PC-3 (cell line): ENCODE data around the gene HSF2. TPM values are rescaled to one million over a fixed set of nuclear protein-coding genes. Genes with fewer than 3 reads are reported as not detected.
A peak's percentile ranks its signal among the peaks of the same experiment; 100 is the strongest.

Experiments
- ATAC-seq: fragments of 200-7000 bp; cut with Tn5 transposase; 2 replicates; pipeline ENCODE4 v1.9.1; 2020; ENCODE audit warnings: mild to moderate bottlenecking, moderate library complexity
- BruUV-seq: library from RNA; stranded (reverse); fragments of 400-500 nt; replicated peaks from 2 replicates; lab custom pipeline; 2021; lab: Mats Ljungman, UMichigan
- CTCF ChIA-PET: fragments of 300-600 bp; sonication (Branson Sonifier 250); formaldehyde crosslinking; loops from one replicate; lab custom pipeline; 2022; ENCODE audit warnings: antibody characterized with exemption; lab: Charles Lee
- POLR2A ChIA-PET: fragments of 300-600 bp; sonication (Branson Sonifier 250); formaldehyde crosslinking; loops from one replicate; lab custom pipeline; 2022; ENCODE audit warnings: antibody characterized with exemption; ENCODE audit not compliant: unreplicated experiment; lab: Charles Lee
- DNase-seq: peaks from one replicate; pipeline ENCODE4 v3.0.0-alpha.2; 2015
- H2AFZ ChIP-seq: fragments of 300-600 bp; sonication (generic); 2 replicates; pipeline ENCODE4 v1.6.0; 2016; ENCODE audit warnings: antibody characterized with exemption, low read length
- H3F3A ChIP-seq: fragments of 300-600 bp; sonication (generic); one replicate; pipeline ENCODE4 v1.6.0; 2017; ENCODE audit warnings: antibody characterized with exemption, low read length, control low read depth, mild to moderate bottlenecking; ENCODE audit not compliant: unreplicated experiment
- H3K27ac ChIP-seq: fragments of 300-600 bp; sonication (generic); 2 replicates; pipeline ENCODE4 v1.5.1; 2016; ENCODE audit warnings: mild to moderate bottlenecking, low read length
- H3K27me3 ChIP-seq: fragments of 300-600 bp; sonication (generic); 2 replicates; pipeline ENCODE4 v1.6.1; 2016; ENCODE audit warnings: low read length, mixed read lengths
- H3K36me3 ChIP-seq: fragments of 300-600 bp; sonication (generic); 2 replicates; pipeline ENCODE4 v1.6.1; 2016; ENCODE audit warnings: low read depth, mixed run types, low read length, mixed read lengths
- H3K4me1 ChIP-seq: fragments of 300-600 bp; sonication (generic); 2 replicates; pipeline ENCODE4 v1.5.1; 2016; ENCODE audit warnings: low read length; ENCODE audit not compliant: insufficient read depth
- H3K4me2 ChIP-seq: fragments of 300-600 bp; sonication (generic); 2 replicates; pipeline ENCODE4 v1.6.0; 2016; ENCODE audit warnings: low read length
- H3K4me3 ChIP-seq: fragments of 300-600 bp; sonication (generic); 2 replicates; pipeline ENCODE4 v1.5.1; 2016; ENCODE audit warnings: mild to moderate bottlenecking, low read length, mixed read lengths
- H3K79me2 ChIP-seq: fragments of 300-600 bp; sonication (generic); 2 replicates; pipeline ENCODE4 v1.6.1; 2017; ENCODE audit warnings: low read length, mixed read lengths
- H3K9ac ChIP-seq: fragments of 300-600 bp; sonication (generic); 2 replicates; pipeline ENCODE4 v1.6.0; 2016; ENCODE audit warnings: mild to moderate bottlenecking, low read length
- H3K9me2 ChIP-seq: fragments of 300-600 bp; sonication (generic); replicated peaks from 2 replicates; pipeline ENCODE4 v1.6.1; 2016; ENCODE audit warnings: mixed run types, low read length, mixed read lengths
- H3K9me3 ChIP-seq: fragments of 300-600 bp; sonication (generic); 2 replicates; pipeline ENCODE4 v1.6.1; 2016; ENCODE audit warnings: low read length, mixed read lengths
- H4K20me1 ChIP-seq: fragments of 300-600 bp; sonication (generic); 2 replicates; pipeline ENCODE4 v1.6.1; 2016; ENCODE audit warnings: low read length, mixed read lengths
- CTCF ChIP-seq: fragments of 300-600 bp; sonication (generic); conservative IDR thresholded peaks from 2 replicates; pipeline ENCODE4 v1.5.1; 2017; ENCODE audit warnings: antibody characterized with exemption, low read depth, mild to moderate bottlenecking, low read length
- EZH2 ChIP-seq: fragments of 300-600 bp; sonication (generic); IDR thresholded peaks from one replicate; pipeline ENCODE4 v1.6.1; 2017; ENCODE audit warnings: antibody characterized with exemption, mild to moderate bottlenecking, low read length; ENCODE audit not compliant: unreplicated experiment
- EZH2phosphoT487 ChIP-seq: fragments of 300-600 bp; sonication (generic); IDR thresholded peaks from 2 replicates; pipeline ENCODE4 v1.6.1; 2018; ENCODE audit warnings: mild to moderate bottlenecking, antibody characterized with exemption, low read length, borderline replicate concordance
- intact Hi-C: fragments of 100-400 bp; cut with micrococcal nuclease; formaldehyde crosslinking; loops from 2 replicates; pipeline ENCODE4 v1.9.0; 2023
- total RNA-seq: library from RNA; depleted of rRNA; stranded (reverse); fragments of >200 nt; gene quantifications from 2 replicates; pipeline ENCODE4 v1.2.3, GENCODE V29; 2014

HSF2 gene
- total RNA-seq, 1 experiment from 2014 or later, result 7.3 TPM

GRCh38 chr6:122376246-122376645 lies 23.2 kb upstream of the HSF2 start:
- CTCF ChIA-PET, result no interaction called here
- Histone ChIP-seq H3K9me2 (no peaks in the 10 kb centered on the region), H3K36me3 (no peaks in the 10 kb centered on the region), H4K20me1 (no peaks in the 10 kb centered on the region), H2AFZ (no peak overlapping the region), H3K9ac (no peak overlapping the region), H3K4me1 (no peaks in the 10 kb centered on the region), H3K27me3 (peaks cover 12% of the 10 kb centered on the region; the same call in 1 of the 2 replicates), H3K27ac (no peak overlapping the region), H3K79me2 (no peaks in the 10 kb centered on the region), H3K4me2 (peak overlapping the region; percentile 33; the same call in 1 of the 2 replicates), H3K4me3 (no peak overlapping the region), H3K9me3 (no peaks in the 10 kb centered on the region), H3F3A (no peaks in the 10 kb centered on the region)
- no peak for DNase-seq
- TF ChIP-seq EZH2, result no peak
- no peak for TF ChIP-seq EZH2phosphoT487
- TF ChIP-seq CTCF, result no peak
- POLR2A ChIA-PET, result no interaction called here
- BruUV-seq, result no TSS peak
- intact Hi-C loops, result no loop called here
- ATAC-seq, result no peak

GRCh38 chr6:122381494-122382265 lies 17.8 kb upstream of the HSF2 start:
- Histone ChIP-seq H3K79me2 (no peaks in the 10 kb centered on the region), H3K4me1 (no peaks in the 10 kb centered on the region), H3K27ac (no peak overlapping the region), H3K27me3 (peaks cover 6% of the 10 kb centered on the region), H3F3A (no peaks in the 10 kb centered on the region), H3K9me3 (no peaks in the 10 kb centered on the region), H3K36me3 (no peaks in the 10 kb centered on the region), H2AFZ (no peak overlapping the region), H3K4me3 (no peak overlapping the region), H3K4me2 (no peak overlapping the region), H3K9ac (no peak overlapping the region), H4K20me1 (no peaks in the 10 kb centered on the region), H3K9me2 (no peaks in the 10 kb centered on the region)
- ChIA-PET POLR2A (no interaction called here), CTCF (no interaction called here)
- BruUV-seq, result no TSS peak
- peak; percentile 71 for ATAC-seq
- peak; percentile 54 for DNase-seq
- TF ChIP-seq CTCF (peak; percentile 67), EZH2 (no peak)
- intact Hi-C loops, result loop anchor here (5.0 kb wide), 1 partner anchor 151 kb away; no protein-coding TSS in a partner anchor
